Parathyroid adenoma (tissue), 2 donors: ENCODE data around the gene PKD1.
"Not testable (repeated sequence)": the region's sequence is repeated elsewhere in the genome, so short reads cannot be mapped to it uniquely, and the experiment has no call there.

ENCODE experiments used
- H2AFZ ChIP-seq: fragments of 300-600 bp; sonication (generic); one replicate; pipeline ENCODE4 v1.7.0; 2017; ENCODE audit warnings: antibody characterized with exemption, mild to moderate bottlenecking
- H3K27ac ChIP-seq: fragments of 300-600 bp; sonication (generic); one replicate; pipeline ENCODE4 v1.7.0; 2017
- H3K27me3 ChIP-seq: fragments of 300-600 bp; sonication (generic); one replicate; pipeline ENCODE4 v1.7.0; 2017; ENCODE audit warnings: low read length; ENCODE audit not compliant: control insufficient read depth, insufficient read depth
- H3K36me3 ChIP-seq: fragments of 300-600 bp; sonication (generic); one replicate; pipeline ENCODE4 v1.7.0; 2017; ENCODE audit warnings: low read length; ENCODE audit not compliant: control insufficient read depth, insufficient read depth
- H3K4me1 ChIP-seq: fragments of 300-600 bp; sonication (generic); one replicate; pipeline ENCODE4 v1.7.0; 2017; ENCODE audit warnings: control low read depth
- H3K4me2 ChIP-seq: fragments of 300-600 bp; sonication (generic); one replicate; pipeline ENCODE4 v1.7.0; 2017; ENCODE audit warnings: low read length
- H3K4me3 ChIP-seq: fragments of 300-600 bp; sonication (generic); one replicate; pipeline ENCODE4 v1.7.0; 2017; ENCODE audit warnings: low read depth, low read length
- H3K79me2 ChIP-seq: fragments of 300-600 bp; sonication (generic); one replicate; pipeline ENCODE4 v1.7.0; 2017; ENCODE audit warnings: control low read depth
- H3K9ac ChIP-seq: fragments of 300-600 bp; sonication (generic); one replicate; pipeline ENCODE4 v1.7.0; 2017; ENCODE audit warnings: mild to moderate bottlenecking
- H3K9me3 ChIP-seq: fragments of 300-600 bp; sonication (generic); one replicate; pipeline ENCODE4 v1.7.0; 2017; ENCODE audit warnings: low read length; ENCODE audit not compliant: control insufficient read depth
- CTCF ChIP-seq: fragments of 300-600 bp; sonication (generic); IDR thresholded peaks from one replicate; pipeline ENCODE4 v1.7.0; 2017; ENCODE audit warnings: antibody characterized with exemption, mild to moderate bottlenecking
- donor health status: primary hyperparathyroidism.

The PKD1 gene

GRCh38 chr16:2135770-2136490 is at the start of gene PKD1:
Gene PKD1, minus strand, starts transcription at chr16:2135898. Its CDS starts 209 bp downstream, at chr16:2135689.
- H3K79me2 ChIP-seq, H3K36me3 ChIP-seq, H3K4me1 ChIP-seq, H3K9me3 ChIP-seq, H3K27me3 ChIP-seq, H3K9ac ChIP-seq: not testable (repeated sequence)
- peak within 1 kb of the TSS; percentile 79 for H2AFZ ChIP-seq
- peak within 1 kb of the TSS; percentile 27 for H3K4me3 ChIP-seq
- peak within 1 kb of the TSS; percentile 53 for H3K27ac ChIP-seq
- peak within 1 kb of the TSS; percentile 47 for H3K4me2 ChIP-seq

GRCh38 chr16:2184962-2185361 is 49.3 kb upstream of the PKD1 start:
- Histone ChIP-seq H3K27me3 (no peaks in the 10 kb centered on the region), H3K4me2 (no peak overlapping the region), H3K36me3 (no peaks in the 10 kb centered on the region), H3K9ac (no peak overlapping the region), H3K27ac (no peak overlapping the region), H2AFZ (no peak overlapping the region), H3K4me3 (no peak overlapping the region), H3K4me1 (no peaks in the 10 kb centered on the region), H3K79me2 (no peaks in the 10 kb centered on the region), H3K9me3 (no peaks in the 10 kb centered on the region)
- TF ChIP-seq CTCF, result no peak

GRCh38 chr16:2184346-2184745 is 48.6 kb upstream of the PKD1 start:
- TF ChIP-seq CTCF, result no peak

GRCh38 chr16:2183671-2184070 is 48.0 kb upstream of the PKD1 start:
- Histone ChIP-seq H3K79me2 (no peaks in the 10 kb centered on the region), H3K9me3 (no peaks in the 10 kb centered on the region), H3K4me1 (no peaks in the 10 kb centered on the region), H3K9ac (no peak overlapping the region), H3K27me3 (no peaks in the 10 kb centered on the region), H2AFZ (no peak overlapping the region), H3K4me2 (no peak overlapping the region), H3K4me3 (no peak overlapping the region), H3K36me3 (no peaks in the 10 kb centered on the region), H3K27ac (no peak overlapping the region)
- no peak for TF ChIP-seq CTCF

More at GRCh38 chr16:2184346-2184745, 48.6 kb upstream of the PKD1 start:
- no peak overlapping the region for H3K9ac ChIP-seq
- no peak overlapping the region for H3K4me2 ChIP-seq
- no peaks in the 10 kb centered on the region for H3K79me2 ChIP-seq
- H3K27ac ChIP-seq, result no peak overlapping the region
- H3K4me3 ChIP-seq, result no peak overlapping the region
- no peaks in the 10 kb centered on the region for H3K36me3 ChIP-seq
- H3K27me3 ChIP-seq, result no peaks in the 10 kb centered on the region
- no peak overlapping the region for H2AFZ ChIP-seq
- H3K9me3 ChIP-seq, result no peaks in the 10 kb centered on the region
- no peaks in the 10 kb centered on the region for H3K4me1 ChIP-seq

GRCh38 chr16:2181952-2182351 is 46.3 kb upstream of the PKD1 start:
- H3K27ac ChIP-seq, result no peak overlapping the region
- TF ChIP-seq CTCF, result no peak
- H3K36me3 ChIP-seq, result no peaks in the 10 kb centered on the region
- H2AFZ ChIP-seq, result no peak overlapping the region
- no peaks in the 10 kb centered on the region for H3K79me2 ChIP-seq
- no peak overlapping the region for H3K9ac ChIP-seq
- no peaks in the 10 kb centered on the region for H3K27me3 ChIP-seq
- no peak overlapping the region for H3K4me2 ChIP-seq
- H3K9me3 ChIP-seq, result no peaks in the 10 kb centered on the region
- H3K4me3 ChIP-seq, result no peak overlapping the region
- H3K4me1 ChIP-seq, result no peaks in the 10 kb centered on the region
